ENCODE data around the gene FDPS. TPM values are rescaled to one million over a fixed set of nuclear protein-coding genes. Genes with fewer than 3 reads are reported as not detected.
A peak's percentile ranks its signal among the peaks of the same experiment; 100 is the strongest.

Gene FDPS
- total RNA-seq, 1 experiment from 2014 or later, result 228 TPM

DNA sequence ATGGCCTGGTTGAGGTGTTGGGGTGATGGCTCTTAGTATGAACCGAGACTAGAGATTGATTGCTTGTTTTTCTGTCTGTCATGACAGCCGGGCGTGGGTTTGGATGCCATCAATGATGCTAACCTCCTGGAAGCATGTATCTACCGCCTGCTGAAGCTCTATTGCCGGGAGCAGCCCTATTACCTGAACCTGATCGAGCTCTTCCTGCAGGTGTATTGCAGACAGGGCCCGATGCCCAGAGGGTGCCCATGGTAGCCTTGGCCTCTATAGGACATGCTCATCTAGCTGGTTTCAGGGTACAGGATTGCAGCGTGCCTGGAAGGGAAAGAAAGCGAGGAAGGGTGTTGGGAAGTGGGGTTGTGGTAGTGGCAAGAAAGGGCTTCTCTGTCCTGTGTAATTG, 9.4 kb downstream of the FDPS start:
- Histone ChIP-seq H3K36me3 (ENCODE audit: control insufficient read depth, insufficient read depth, low read length) (peaks cover 5% of the 10 kb centered on the region), H3K4me1 (peaks cover 20% of the 10 kb centered on the region)
- CTCF ChIA-PET, result no interaction called here

DNA sequence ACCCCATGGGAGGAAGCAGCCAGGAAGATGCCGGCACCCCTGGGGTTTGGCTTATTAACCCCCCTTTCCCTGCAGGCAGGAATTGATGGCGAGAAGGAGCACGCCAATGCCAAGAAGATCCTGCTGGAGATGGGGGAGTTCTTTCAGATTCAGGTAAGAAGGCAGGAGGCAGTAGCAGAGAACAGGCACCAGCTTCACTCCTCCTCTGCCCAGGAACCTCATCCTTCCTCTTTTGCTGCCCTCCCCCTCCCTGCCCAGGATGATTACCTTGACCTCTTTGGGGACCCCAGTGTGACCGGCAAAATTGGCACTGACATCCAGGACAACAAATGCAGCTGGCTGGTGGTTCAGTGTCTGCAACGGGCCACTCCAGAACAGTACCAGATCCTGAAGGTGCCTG, 10.9 kb downstream of the FDPS start:
- POLR2A ChIA-PET, result no interaction called here
- TF ChIP-seq, protein P1, sequence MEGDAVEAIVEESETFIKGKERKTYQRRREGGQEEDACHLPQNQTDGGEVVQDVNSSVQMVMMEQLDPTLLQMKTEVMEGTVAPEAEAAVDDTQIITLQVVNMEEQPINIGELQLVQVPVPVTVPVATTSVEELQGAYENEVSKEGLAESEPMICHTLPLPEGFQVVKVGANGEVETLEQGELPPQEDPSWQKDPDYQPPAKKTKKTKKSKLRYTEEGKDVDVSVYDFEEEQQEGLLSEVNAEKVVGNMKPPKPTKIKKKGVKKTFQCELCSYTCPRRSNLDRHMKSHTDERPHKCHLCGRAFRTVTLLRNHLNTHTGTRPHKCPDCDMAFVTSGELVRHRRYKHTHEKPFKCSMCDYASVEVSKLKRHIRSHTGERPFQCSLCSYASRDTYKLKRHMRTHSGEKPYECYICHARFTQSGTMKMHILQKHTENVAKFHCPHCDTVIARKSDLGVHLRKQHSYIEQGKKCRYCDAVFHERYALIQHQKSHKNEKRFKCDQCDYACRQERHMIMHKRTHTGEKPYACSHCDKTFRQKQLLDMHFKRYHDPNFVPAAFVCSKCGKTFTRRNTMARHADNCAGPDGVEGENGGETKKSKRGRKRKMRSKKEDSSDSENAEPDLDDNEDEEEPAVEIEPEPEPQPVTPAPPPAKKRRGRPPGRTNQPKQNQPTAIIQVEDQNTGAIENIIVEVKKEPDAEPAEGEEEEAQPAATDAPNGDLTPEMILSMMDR (IDR thresholded peaks at IDR 0.05; ENCODE audit: insufficient read depth in 1 of 2, low read depth in 1 of 2, low read length in 1 of 2, severe bottlenecking in 1 of 2, unreplicated experiment in 1 of 2), result no peak
- Histone ChIP-seq H3K27me3 (replicated peaks; ENCODE audit: control insufficient read depth, insufficient read depth, low read length) (no peaks in the 10 kb centered on the region), H3K36me3 (ENCODE audit: control insufficient read depth, insufficient read depth, low read length) (peaks cover 4% of the 10 kb centered on the region), H3K4me3 (ENCODE audit: low read depth, low read length) (no peak overlapping the region), H3K9me3 (no peaks in the 10 kb centered on the region), H3K4me1 (peaks cover 20% of the 10 kb centered on the region)
- Mint-ChIP-seq H3K27ac (ENCODE audit: unreplicated experiment) (peak overlapping the region; percentile 13), H3K27me3 (ENCODE audit: insufficient read depth, unreplicated experiment) (no peaks in the 10 kb centered on the region), H3K4me1 (ENCODE audit: low read depth, unreplicated experiment) (peaks cover 7% of the 10 kb centered on the region), H3K36me3 (ENCODE audit: insufficient read depth, unreplicated experiment) (peaks cover 72% of the 10 kb centered on the region), H3K4me3 (ENCODE audit: unreplicated experiment) (no peak overlapping the region), H3K9me3 (ENCODE audit: unreplicated experiment) (no peaks in the 10 kb centered on the region)
- intact Hi-C loops (cut with micrococcal nuclease; ENCODE audit: unreplicated experiment), result no loop called here
- CTCF ChIA-PET, result no interaction called here
- DNase-seq, result no peak
- no TSS peak for BruUV-seq (replicated peaks)

More for the DNA sequence above, 9.4 kb downstream of the FDPS start:
- no TSS peak for BruUV-seq (replicated peaks)
- H3K4me3 ChIP-seq (ENCODE audit: low read depth, low read length), result no peak overlapping the region
- no peaks in the 10 kb centered on the region for H3K27me3 ChIP-seq (replicated peaks; ENCODE audit: control insufficient read depth, insufficient read depth, low read length)
- no peaks in the 10 kb centered on the region for H3K9me3 Mint-ChIP-seq (ENCODE audit: unreplicated experiment)
- peaks cover 76% of the 10 kb centered on the region for H3K36me3 Mint-ChIP-seq (ENCODE audit: insufficient read depth, unreplicated experiment)
- no peaks in the 10 kb centered on the region for H3K27me3 Mint-ChIP-seq (ENCODE audit: insufficient read depth, unreplicated experiment)
- H3K27ac Mint-ChIP-seq (ENCODE audit: unreplicated experiment), result no peak overlapping the region
- POLR2A ChIA-PET, result no interaction called here
- no peaks in the 10 kb centered on the region for H3K9me3 ChIP-seq
- H3K4me3 Mint-ChIP-seq (ENCODE audit: unreplicated experiment), result no peak overlapping the region
- intact Hi-C loops (cut with micrococcal nuclease; ENCODE audit: unreplicated experiment), result no loop called here
- H3K4me1 Mint-ChIP-seq (ENCODE audit: low read depth, unreplicated experiment), result peaks cover 7% of the 10 kb centered on the region
- no peak for DNase-seq
- TF ChIP-seq, protein P1 (IDR thresholded peaks at IDR 0.05; ENCODE audit: insufficient read depth in 1 of 2, low read depth in 1 of 2, low read length in 1 of 2, severe bottlenecking in 1 of 2, unreplicated experiment in 1 of 2), result no peak

DNA sequence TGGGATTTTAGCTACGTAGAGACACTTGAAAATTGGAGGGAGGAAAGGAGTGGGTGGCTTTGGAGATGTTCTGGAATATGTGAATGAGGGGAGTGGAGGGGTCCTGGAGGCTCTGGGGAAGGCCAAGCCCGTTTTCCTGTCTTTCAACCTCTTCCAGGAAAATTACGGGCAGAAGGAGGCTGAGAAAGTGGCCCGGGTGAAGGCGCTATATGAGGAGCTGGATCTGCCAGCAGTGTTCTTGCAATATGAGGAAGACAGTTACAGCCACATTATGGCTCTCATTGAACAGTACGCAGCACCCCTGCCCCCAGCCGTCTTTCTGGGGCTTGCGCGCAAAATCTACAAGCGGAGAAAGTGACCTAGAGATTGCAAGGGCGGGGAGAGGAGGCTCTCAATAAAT, 11.6 kb downstream of the FDPS start:
- TSS peak; percentile 1 for BruUV-seq (replicated peaks)
- CTCF ChIA-PET, result no interaction called here
- peaks cover 7% of the 10 kb centered on the region for H3K4me1 Mint-ChIP-seq (ENCODE audit: low read depth, unreplicated experiment)
- intact Hi-C loops (cut with micrococcal nuclease; ENCODE audit: unreplicated experiment), result loop anchor here (10.0 kb wide), 1 partner anchor 275 kb away; no protein-coding TSS in a partner anchor
- no peaks in the 10 kb centered on the region for H3K9me3 ChIP-seq
- peak overlapping the region; percentile 54 for H3K4me3 Mint-ChIP-seq (ENCODE audit: unreplicated experiment)
- POLR2A ChIA-PET, result no interaction called here
- peaks cover 20% of the 10 kb centered on the region for H3K4me1 ChIP-seq
- DNase-seq, result no peak
- H3K27me3 Mint-ChIP-seq (ENCODE audit: insufficient read depth, unreplicated experiment), result no peaks in the 10 kb centered on the region
- no peak overlapping the region for H3K4me3 ChIP-seq (ENCODE audit: low read depth, low read length)
- no peaks in the 10 kb centered on the region for H3K27me3 ChIP-seq (replicated peaks; ENCODE audit: control insufficient read depth, insufficient read depth, low read length)
- TF ChIP-seq, protein P1 (IDR thresholded peaks at IDR 0.05; ENCODE audit: insufficient read depth in 1 of 2, low read depth in 1 of 2, low read length in 1 of 2, severe bottlenecking in 1 of 2, unreplicated experiment in 1 of 2), result no peak
- H3K36me3 ChIP-seq (ENCODE audit: control insufficient read depth, insufficient read depth, low read length), result peaks cover 2% of the 10 kb centered on the region; the same call in 1 of the 2 replicates
- peak overlapping the region; percentile 9 for H3K27ac Mint-ChIP-seq (ENCODE audit: unreplicated experiment)
- no peaks in the 10 kb centered on the region for H3K9me3 Mint-ChIP-seq (ENCODE audit: unreplicated experiment)
- peaks cover 72% of the 10 kb centered on the region for H3K36me3 Mint-ChIP-seq (ENCODE audit: insufficient read depth, unreplicated experiment)
